Adipocyte (in vitro differentiated cells): Measurements from ENCODE around the gene ZFAND5.

Source experiments
- DNase-seq: peaks from one replicate; pipeline ENCODE4 v3.0.0-alpha.2; 2015; ENCODE audit warnings: low read depth
- H3K27me3 ChIP-seq: replicated peaks from 2 replicates; pipeline ENCODE4 v1.7.0; 2013; ENCODE audit warnings: mild to moderate bottlenecking, low read length, moderate library complexity; ENCODE audit not compliant: control insufficient read depth, insufficient read depth
- H3K36me3 ChIP-seq: 2 replicates; pipeline ENCODE4 v1.7.0; 2013; ENCODE audit warnings: low read length, mild to moderate bottlenecking, moderate library complexity; ENCODE audit not compliant: control insufficient read depth, insufficient read depth, severe bottlenecking
- H3K4me1 ChIP-seq: 2 replicates; pipeline ENCODE4 v1.7.0; 2013; ENCODE audit warnings: mild to moderate bottlenecking, low read length, moderate library complexity; ENCODE audit not compliant: control insufficient read depth, insufficient read depth
- H3K4me3 ChIP-seq: 2 replicates; pipeline ENCODE4 v1.7.0; 2013; ENCODE audit warnings: mild to moderate bottlenecking, low read length, moderate library complexity
- H3K9ac ChIP-seq: 2 replicates; pipeline ENCODE4 v1.7.0; 2013; ENCODE audit warnings: mild to moderate bottlenecking, low read length, moderate library complexity
- H3K9me3 ChIP-seq: 2 replicates; pipeline ENCODE4 v1.7.0; 2013; ENCODE audit warnings: mild to moderate bottlenecking, low read length, moderate library complexity; ENCODE audit not compliant: control insufficient read depth

The ZFAND5 gene

GRCh38 chr9:72386186-72386585 is 21.2 kb upstream of the ZFAND5 start:
- H3K27me3 ChIP-seq = peaks cover 2% of the 10 kb centered on the region
- H3K4me3 ChIP-seq = no peak overlapping the region
- H3K36me3 ChIP-seq = no peaks in the 10 kb centered on the region
- no peaks in the 10 kb centered on the region for H3K9me3 ChIP-seq
- DNase-seq = no peak
- H3K4me1 ChIP-seq = peaks cover 13% of the 10 kb centered on the region
- H3K9ac ChIP-seq = no peak overlapping the region

- no peak overlapping the region for H3K4me3 ChIP-seq
- no peak overlapping the region for H3K9ac ChIP-seq
- H3K36me3 ChIP-seq = no peaks in the 10 kb centered on the region
- no peaks in the 10 kb centered on the region for H3K27me3 ChIP-seq
- no peak for DNase-seq
- no peaks in the 10 kb centered on the region for H3K9me3 ChIP-seq
- peaks cover 13% of the 10 kb centered on the region for H3K4me1 ChIP-seq
Measured at GRCh38 chr9:72384710-72385485, 19.9 kb upstream of the ZFAND5 start.

GRCh38 chr9:72383978-72384709 is 19.1 kb upstream of the ZFAND5 start:
- Histone ChIP-seq H3K27me3 (no peaks in the 10 kb centered on the region), H3K9me3 (no peaks in the 10 kb centered on the region)

GRCh38 chr9:72382405-72382804 is 17.4 kb upstream of the ZFAND5 start:
- H3K36me3 ChIP-seq = no peaks in the 10 kb centered on the region
- DNase-seq = peak; percentile 36
- no peak overlapping the region for H3K9ac ChIP-seq
- H3K4me3 ChIP-seq = no peak overlapping the region
- H3K4me1 ChIP-seq = peaks cover 13% of the 10 kb centered on the region
- no peaks in the 10 kb centered on the region for H3K27me3 ChIP-seq
- no peaks in the 10 kb centered on the region for H3K9me3 ChIP-seq

More at GRCh38 chr9:72383978-72384709, 19.1 kb upstream of the ZFAND5 start:
- peak; percentile 80 for DNase-seq
- Histone ChIP-seq H3K9ac (no peak overlapping the region), H3K4me3 (no peak overlapping the region), H3K4me1 (peaks cover 13% of the 10 kb centered on the region), H3K36me3 (no peaks in the 10 kb centered on the region)

GRCh38 chr9:72377041-72377440 is 12.0 kb upstream of the ZFAND5 start:
- no peaks in the 10 kb centered on the region for H3K36me3 ChIP-seq

GRCh38 chr9:72371151-72371550 is 6.1 kb upstream of the ZFAND5 start:
- Histone ChIP-seq H3K9me3 (no peaks in the 10 kb centered on the region), H3K9ac (no peak overlapping the region), H3K27me3 (no peaks in the 10 kb centered on the region), H3K36me3 (no peaks in the 10 kb centered on the region), H3K4me1 (no peaks in the 10 kb centered on the region), H3K4me3 (no peak overlapping the region)
- DNase-seq = peak; percentile 66

More at GRCh38 chr9:72377041-72377440, 12.0 kb upstream of the ZFAND5 start:
- Histone ChIP-seq H3K9me3 (no peaks in the 10 kb centered on the region), H3K4me1 (peaks cover under 1% of the 10 kb centered on the region), H3K4me3 (no peak overlapping the region), H3K27me3 (no peaks in the 10 kb centered on the region), H3K9ac (no peak overlapping the region)
- DNase-seq = no peak

GRCh38 chr9:72365525-72366256 is 683 bp upstream of the ZFAND5 start:
- Histone ChIP-seq H3K9ac (peak overlapping the region; percentile 91), H3K9me3 (no peaks in the 10 kb centered on the region), H3K4me3 (peak overlapping the region; percentile 80)

GRCh38 chr9:72363908-72364678 is 915 bp downstream of the ZFAND5 start:
- Histone ChIP-seq H3K4me1 (peaks cover 23% of the 10 kb centered on the region), H3K9me3 (no peaks in the 10 kb centered on the region), H3K4me3 (peak overlapping the region; percentile 96), H3K36me3 (peaks cover 26% of the 10 kb centered on the region), H3K9ac (peak overlapping the region; percentile 91), H3K27me3 (no peaks in the 10 kb centered on the region)
- peak; percentile 73 for DNase-seq

More at GRCh38 chr9:72365525-72366256, 683 bp upstream of the ZFAND5 start:
- H3K4me1 ChIP-seq = peaks cover 7% of the 10 kb centered on the region
- peak; percentile 97 for DNase-seq
- H3K27me3 ChIP-seq = no peaks in the 10 kb centered on the region
- peaks cover 10% of the 10 kb centered on the region for H3K36me3 ChIP-seq

- Histone ChIP-seq H3K4me3 (peak overlapping the region; percentile 96), H3K9me3 (no peaks in the 10 kb centered on the region), H3K36me3 (peaks cover 35% of the 10 kb centered on the region), H3K4me1 (peaks cover 32% of the 10 kb centered on the region), H3K27me3 (no peaks in the 10 kb centered on the region), H3K9ac (peak overlapping the region; percentile 91)
- DNase-seq = no peak
Measured at GRCh38 chr9:72363236-72363635, 1.8 kb downstream of the ZFAND5 start.

GRCh38 chr9:72362680-72363139 is 2.3 kb downstream of the ZFAND5 start:
- H3K36me3 ChIP-seq = peaks cover 40% of the 10 kb centered on the region
- no peaks in the 10 kb centered on the region for H3K27me3 ChIP-seq
- no peaks in the 10 kb centered on the region for H3K9me3 ChIP-seq
- H3K9ac ChIP-seq = peak overlapping the region; percentile 91
- peak overlapping the region; percentile 96 for H3K4me3 ChIP-seq
- H3K4me1 ChIP-seq = peaks cover 37% of the 10 kb centered on the region
- peak; percentile 91 for DNase-seq
